HCT116 (cell line): Measurements from ENCODE around the gene PRPF6. TPM values are rescaled to one million over a fixed set of nuclear protein-coding genes. Genes with fewer than 3 reads are reported as not detected.

Experiments used
- ATAC-seq: fragments of 200-7000 bp; cut with Tn5 transposase; 2 replicates; pipeline ENCODE4 v1.9.1; 2020; ENCODE audit warnings: mild to moderate bottlenecking, moderate library complexity
- BruUV-seq: library from RNA; stranded (reverse); fragments of 400-500 nt; replicated peaks from 2 replicates; lab custom pipeline; 2021; lab: Mats Ljungman, UMichigan
- CTCF ChIA-PET: fragments of 300-600 bp; sonication (Branson Sonifier 250); formaldehyde crosslinking; loops from one replicate; lab custom pipeline; 2021; ENCODE audit warnings: antibody characterized with exemption; lab: Charles Lee
- POLR2A ChIA-PET: fragments of 300-600, 350-600 bp; sonication (Branson Sonifier 250); formaldehyde crosslinking; loops from one replicate; lab custom pipeline; 2021; ENCODE audit warnings: antibody characterized with exemption; lab: Charles Lee
- RAD21 ChIA-PET, 2 experiments: fragments of 300-600 bp; sonication (Branson Sonifier 250); formaldehyde crosslinking; loops; one replicate each; lab custom pipeline; 2023; ENCODE audit warnings: low total read pairs in 2 of 2; ENCODE audit not compliant: uncharacterized antibody in 2 of 2, unreplicated experiment in 2 of 2, low non-redundant PET in 1 of 2; lab: Charles Lee
- DNase-seq: peaks from one replicate; pipeline ENCODE4 v3.0.0-alpha.2; 2010; ENCODE audit warnings: low read depth, low spot score
- H2AFZ ChIP-seq: fragments of 200-600 bp; shearing (Covaris generic), sonication (generic); 2 replicates; pipeline ENCODE4 v1.6.1; 2017; ENCODE audit warnings: low read depth, mixed run types, mixed read lengths, antibody characterized with exemption, low read length; ENCODE audit not compliant: poor library complexity, severe bottlenecking
- H3K27ac ChIP-seq: 2 replicates; pipeline ENCODE4 v1.5.1; 2012; ENCODE audit warnings: low read depth, low read length
- H3K27me3 ChIP-seq: fragments of 200-600 bp; sonication (generic); 2 replicates; pipeline ENCODE4 v1.6.1; 2016; ENCODE audit warnings: mixed run types, low read length, mixed read lengths; ENCODE audit not compliant: insufficient read depth
- H3K36me3 ChIP-seq, 2 experiments: fragments of 200-500 bp in 1 of 2; fragments of 200-600 bp in 1 of 2; sonication (Bioruptor generic) in 1 of 2; sonication (generic) in 1 of 2; 2 replicates each; pipeline versions ENCODE4 v1.5.1 to v1.6.1; 2014 to 2016; ENCODE audit warnings: low read length in 2 of 2, inconsistent platforms in 1 of 2, mixed read lengths in 1 of 2, mixed run types in 1 of 2; ENCODE audit not compliant: insufficient read depth in 2 of 2, control insufficient read depth in 1 of 2
- H3K4me1 ChIP-seq, 2 experiments: fragments of 200-600 bp in 1 of 2; sonication (generic) in 1 of 2; 2 replicates each; pipeline versions ENCODE4 v1.5.1 to v1.6.1; 2012 to 2017; ENCODE audit warnings: low read length in 2 of 2, inconsistent platforms in 1 of 2, mild to moderate bottlenecking in 1 of 2, mixed read lengths in 1 of 2, mixed run types in 1 of 2, moderate library complexity in 1 of 2; ENCODE audit not compliant: insufficient read depth in 2 of 2, control insufficient read depth in 1 of 2
- H3K4me2 ChIP-seq: fragments of 200-600 bp; sonication (generic); 2 replicates; pipeline ENCODE4 v1.6.1; 2017; ENCODE audit warnings: mixed run types, low read length, mixed read lengths
- H3K4me3 ChIP-seq, 2 experiments: fragments of 200-600 bp in 1 of 2; sonication (generic) in 1 of 2; replicated peaks in 1 of 2; 2 replicates each; pipeline ENCODE4 v1.5.1; 2011 to 2016; ENCODE audit warnings: low read length in 2 of 2, control low read depth in 1 of 2, low read depth in 1 of 2, mild to moderate bottlenecking in 1 of 2, mixed read lengths in 1 of 2, mixed run types in 1 of 2
- H3K79me2 ChIP-seq: fragments of 200-600 bp; sonication (generic); 2 replicates; pipeline ENCODE4 v1.6.1; 2017; ENCODE audit warnings: mild to moderate bottlenecking, mixed run types, low read length, moderate library complexity, mixed read lengths; ENCODE audit not compliant: insufficient read depth
- H3K9ac ChIP-seq: fragments of 200-600 bp; sonication (generic); 2 replicates; pipeline ENCODE4 v1.6.1; 2016; ENCODE audit warnings: low read length, mixed read lengths
- H3K9me2 ChIP-seq: fragments of 200-600 bp; sonication (generic), shearing (Covaris generic); 2 replicates; pipeline ENCODE4 v1.6.1; 2017; ENCODE audit warnings: mixed run types, mild to moderate bottlenecking, moderate library complexity; ENCODE audit not compliant: insufficient read depth
- H3K9me3 ChIP-seq, 2 experiments: fragments of 200-500 bp in 1 of 2; fragments of 200-600 bp in 1 of 2; sonication (Bioruptor generic) in 1 of 2; sonication (generic) in 1 of 2; 2 replicates each; pipeline ENCODE4 v1.6.1; 2014 to 2017; ENCODE audit warnings: low read length in 2 of 2, mixed read lengths in 2 of 2, inconsistent platforms in 1 of 2, low read depth in 1 of 2, mild to moderate bottlenecking in 1 of 2, mixed run types in 1 of 2, moderate library complexity in 1 of 2; ENCODE audit not compliant: control insufficient read depth in 1 of 2, insufficient read depth in 1 of 2
- H4K20me1 ChIP-seq: fragments of 200-600 bp; sonication (generic), shearing (Covaris generic); 2 replicates; pipeline ENCODE4 v1.6.1; 2017; ENCODE audit warnings: mixed run types, mild to moderate bottlenecking, moderate library complexity; ENCODE audit not compliant: insufficient read depth
- CEBPB ChIP-seq: IDR thresholded peaks from 2 replicates; pipeline ENCODE4 v1.6.1; 2012; ENCODE audit warnings: low read depth
- CTCF ChIP-seq, 3 experiments: fragments of 200-600 bp in 1 of 3; sonication (generic) in 1 of 3; IDR thresholded peaks in 2 of 3; conservative IDR thresholded peaks in 1 of 3; 2 replicates each; pipeline ENCODE4 v1.5.1; 2012 to 2017; ENCODE audit warnings: low read depth in 2 of 3, low read length in 2 of 3, antibody characterized with exemption in 1 of 3, borderline replicate concordance in 1 of 3, control low read depth in 1 of 3, mild to moderate bottlenecking in 1 of 3, mixed read lengths in 1 of 3, mixed run types in 1 of 3, moderate library complexity in 1 of 3; ENCODE audit not compliant: insufficient read depth in 1 of 3
- EZH2 ChIP-seq: fragments of 200-600 bp; sonication (generic); IDR thresholded peaks from 2 replicates; pipeline ENCODE4 v1.6.1; 2017; ENCODE audit warnings: antibody characterized with exemption, mixed run types
- EZH2phosphoT487 ChIP-seq: fragments of 200-600 bp; IDR thresholded peaks from 2 replicates; pipeline ENCODE4 v1.6.1; 2018; ENCODE audit warnings: antibody characterized with exemption, borderline replicate concordance
- FOSL1 ChIP-seq: IDR thresholded peaks from 2 replicates; pipeline ENCODE4 v1.6.1; 2012; ENCODE audit warnings: low read depth
- JUND ChIP-seq: IDR thresholded peaks from 2 replicates; pipeline ENCODE4 v1.6.1; 2012
- POLR2A ChIP-seq: IDR thresholded peaks from 2 replicates; pipeline ENCODE4 v1.7.0; 2011; ENCODE audit warnings: borderline replicate concordance; ENCODE audit not compliant: insufficient read depth, insufficient read length; ENCODE audit errors: extremely low read depth
- POLR2AphosphoS5 ChIP-seq: IDR thresholded peaks from 2 replicates; pipeline ENCODE4 v1.6.1; 2011; ENCODE audit warnings: mild to moderate bottlenecking, low read depth, low read length, moderate library complexity
- REST ChIP-seq: IDR thresholded peaks from 2 replicates; pipeline ENCODE4 v1.6.1; 2012; ENCODE audit warnings: low read depth
- SIN3A ChIP-seq: IDR thresholded peaks from 2 replicates; pipeline ENCODE4 v1.6.1; 2012; ENCODE audit warnings: low read depth
- SRF ChIP-seq: IDR thresholded peaks from 2 replicates; pipeline ENCODE4 v1.6.1; 2012; ENCODE audit warnings: low read depth
- TCF7L2 ChIP-seq: IDR thresholded peaks from 2 replicates; pipeline ENCODE4 v1.7.0; 2011; ENCODE audit warnings: borderline replicate concordance, inconsistent platforms; ENCODE audit not compliant: insufficient read depth, insufficient read length; ENCODE audit errors: extremely low read depth
- YY1 ChIP-seq: IDR thresholded peaks from 2 replicates; pipeline ENCODE4 v1.6.1; 2011; ENCODE audit warnings: low read length, low read depth, moderate library complexity, mild to moderate bottlenecking; ENCODE audit not compliant: insufficient replicate concordance; ENCODE audit errors: extremely low read depth
- ZFX ChIP-seq: fragments of 450-650 bp; IDR thresholded peaks from 2 replicates; pipeline ENCODE4 v1.6.1; 2017
- ZNF274 ChIP-seq: fragments of 200-500 bp; sonication (Bioruptor generic); IDR thresholded peaks from 2 replicates; pipeline ENCODE4 v1.6.1; 2014; ENCODE audit warnings: mild to moderate bottlenecking, low read depth, low read length, inconsistent platforms
- intact Hi-C: fragments of 100-400 bp; cut with micrococcal nuclease; formaldehyde crosslinking; loops from 2 replicates; pipeline ENCODE4 v1.10.0; 2022
- total RNA-seq: library from RNA; stranded (reverse); gene quantifications from one replicate; pipeline ENCODE4 v1.2.1, GENCODE V29; 2021; ENCODE audit not compliant: unreplicated experiment

Gene PRPF6
- total RNA-seq, 1 experiment from 2014 or later = 74.9 TPM

GRCh38 chr20:63964412-63964811 lies 16.5 kb upstream of the PRPF6 start:
- ChIA-PET CTCF (no interaction called here), RAD21 (no interaction called here), POLR2A (no interaction called here)
- Histone ChIP-seq H3K9ac (no peak overlapping the region), H3K36me3 (peaks cover 0 to 5% of the 10 kb centered on the region in 2 experiments; a peak in 2 of 4 replicates), H3K27me3 (no peaks in the 10 kb centered on the region), H3K9me2 (no peaks in the 10 kb centered on the region), H3K4me3 (no peak overlapping the region), H4K20me1 (no peaks in the 10 kb centered on the region), H3K27ac (no peak overlapping the region), H3K4me2 (no peak overlapping the region), H2AFZ (no peak overlapping the region), H3K4me1 (peaks cover 10 to 11% of the 10 kb centered on the region in 2 experiments; a peak in 3 of 4 replicates), H3K79me2 (peaks cover 4% of the 10 kb centered on the region; the same call in 1 of the 2 replicates), H3K9me3 (no peaks in the 10 kb centered on the region)
- intact Hi-C loops = no loop called here
- no TSS peak for BruUV-seq
- no peak for DNase-seq
- TF ChIP-seq REST = no peak
- TF ChIP-seq FOSL1 = no peak
- TF ChIP-seq POLR2A = no peak
- TF ChIP-seq JUND = no peak
- no peak for TF ChIP-seq ZNF274
- TF ChIP-seq CTCF (IDR thresholded peaks at IDR 0.05 in 2 of 3, conservative IDR thresholded peaks at IDR 0.05 in 1 of 3; ENCODE audit: borderline replicate concordance in 1 of 3, insufficient read depth in 1 of 3, low read depth in 2 of 3, low read length in 2 of 3) = no peak
- no peak for TF ChIP-seq CEBPB
- TF ChIP-seq SRF = no peak
- TF ChIP-seq EZH2phosphoT487 = no peak
- no peak for TF ChIP-seq YY1
- TF ChIP-seq SIN3A = no peak
- no peak for TF ChIP-seq EZH2
- TF ChIP-seq ZFX = no peak
- TF ChIP-seq TCF7L2 = no peak
- TF ChIP-seq POLR2AphosphoS5 = no peak
- ATAC-seq = no peak
